ENCODE data around the gene PTPRT. TPM values are rescaled to one million over a fixed set of nuclear protein-coding genes. Genes with fewer than 3 reads are reported as not detected.

Gene PTPRT
- total and polyA plus RNA-seq, 2 of the 13 experiments (the other 11 are each of a cell fraction or from before 2014, with no cell fraction given), result under 0.01 to 0.09 TPM

- TF ChIP-seq, protein P1, sequence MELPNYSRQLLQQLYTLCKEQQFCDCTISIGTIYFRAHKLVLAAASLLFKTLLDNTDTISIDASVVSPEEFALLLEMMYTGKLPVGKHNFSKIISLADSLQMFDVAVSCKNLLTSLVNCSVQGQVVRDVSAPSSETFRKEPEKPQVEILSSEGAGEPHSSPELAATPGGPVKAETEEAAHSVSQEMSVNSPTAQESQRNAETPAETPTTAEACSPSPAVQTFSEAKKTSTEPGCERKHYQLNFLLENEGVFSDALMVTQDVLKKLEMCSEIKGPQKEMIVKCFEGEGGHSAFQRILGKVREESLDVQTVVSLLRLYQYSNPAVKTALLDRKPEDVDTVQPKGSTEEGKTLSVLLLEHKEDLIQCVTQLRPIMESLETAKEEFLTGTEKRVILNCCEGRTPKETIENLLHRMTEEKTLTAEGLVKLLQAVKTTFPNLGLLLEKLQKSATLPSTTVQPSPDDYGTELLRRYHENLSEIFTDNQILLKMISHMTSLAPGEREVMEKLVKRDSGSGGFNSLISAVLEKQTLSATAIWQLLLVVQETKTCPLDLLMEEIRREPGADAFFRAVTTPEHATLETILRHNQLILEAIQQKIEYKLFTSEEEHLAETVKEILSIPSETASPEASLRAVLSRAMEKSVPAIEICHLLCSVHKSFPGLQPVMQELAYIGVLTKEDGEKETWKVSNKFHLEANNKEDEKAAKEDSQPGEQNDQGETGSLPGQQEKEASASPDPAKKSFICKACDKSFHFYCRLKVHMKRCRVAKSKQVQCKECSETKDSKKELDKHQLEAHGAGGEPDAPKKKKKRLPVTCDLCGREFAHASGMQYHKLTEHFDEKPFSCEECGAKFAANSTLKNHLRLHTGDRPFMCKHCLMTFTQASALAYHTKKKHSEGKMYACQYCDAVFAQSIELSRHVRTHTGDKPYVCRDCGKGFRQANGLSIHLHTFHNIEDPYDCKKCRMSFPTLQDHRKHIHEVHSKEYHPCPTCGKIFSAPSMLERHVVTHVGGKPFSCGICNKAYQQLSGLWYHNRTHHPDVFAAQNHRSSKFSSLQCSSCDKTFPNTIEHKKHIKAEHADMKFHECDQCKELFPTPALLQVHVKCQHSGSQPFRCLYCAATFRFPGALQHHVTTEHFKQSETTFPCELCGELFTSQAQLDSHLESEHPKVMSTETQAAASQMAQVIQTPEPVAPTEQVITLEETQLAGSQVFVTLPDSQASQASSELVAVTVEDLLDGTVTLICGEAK (IDR thresholded peaks at IDR 0.05), result no peak
- TF ChIP-seq, protein P1 (CRISPR knock-in tag; IDR thresholded peaks at IDR 0.05), result no peak
- TF ChIP-seq MAFF (IDR thresholded peaks at IDR 0.05; ENCODE audit: low read depth, low read length) (no peak), USF2 (IDR thresholded peaks at IDR 0.05; ENCODE audit: low read depth, low read length) (no peak), USF2 (CRISPR knock-in tag; IDR thresholded peaks at IDR 0.05; ENCODE audit: borderline replicate concordance) (no peak)
These were observed 441.8 kb downstream of the PTPRT start (continued) for GRCh38 chr20:42747765-42748411.
